Stomach (tissue), 9 donors: ENCODE measurements around the gene RECK. TPM values are rescaled to one million over a fixed set of nuclear protein-coding genes. Genes with fewer than 3 reads are reported as not detected.

Experiments
- DNase-seq, 2 donors: peaks; one replicate each; pipeline versions ENCODE4 v3.0.0 to v3.0.0-alpha.2; 2013 to 2019
- H3K27ac ChIP-seq, 5 donors: fragments of 200-600 bp in 4 of 5; sonication (generic) in 4 of 5; one replicate each; pipeline ENCODE4 v1.5.1; 2013 to 2019; ENCODE audit warnings: mild to moderate bottlenecking in 1 of 5, moderate library complexity in 1 of 5
- H3K27me3 ChIP-seq, 3 donors: fragments of 200-600 bp; sonication (generic); one replicate each; pipeline ENCODE4 v1.5.1; 2017 to 2019; ENCODE audit warnings: mixed run types in 1 of 3
- H3K36me3 ChIP-seq, 4 donors: fragments of 200-600 bp; sonication (generic); 1 replicate in 3 of 4; 2 replicates in 1 of 4; pipeline ENCODE4 v1.5.1; 2016 to 2019
- H3K4me1 ChIP-seq, 4 donors: fragments of 200-600 bp; sonication (generic); one replicate each; pipeline ENCODE4 v1.5.1; 2016 to 2019
- H3K4me3 ChIP-seq, 4 donors: fragments of 200-600 bp; sonication (generic) in 3 of 4; one replicate each; pipeline ENCODE4 v1.5.1; 2016 to 2019; ENCODE audit warnings: mild to moderate bottlenecking in 1 of 4
- H3K9me3 ChIP-seq, 4 donors: fragments of 200-600 bp; sonication (generic); one replicate each; pipeline ENCODE4 v1.5.1; 2016 to 2019
- EP300 ChIP-seq: sonication (generic); formaldehyde crosslinking; IDR thresholded peaks from one replicate; pipeline ENCODE4 v1.6.1; 2017; ENCODE audit warnings: antibody characterized with exemption
- POLR2A ChIP-seq, 4 donors: fragments of 450-650 bp; IDR thresholded peaks; one replicate each; pipeline ENCODE4 v1.6.1; 2016; ENCODE audit warnings: antibody characterized with exemption in 4 of 4, control low read depth in 2 of 4, mild to moderate bottlenecking in 1 of 4, moderate library complexity in 1 of 4
- POLR2AphosphoS5 ChIP-seq, 3 donors: sonication (generic); formaldehyde crosslinking; IDR thresholded peaks; one replicate each; pipeline ENCODE4 v1.6.1; 2016; ENCODE audit warnings: antibody characterized with exemption in 3 of 3
- WGBS, 5 donors: extraction: QIAGEN DNeasy Blood & Tissue Kit in 3 of 5; methylation state at CpG; one replicate each; pipeline versions ENCODE4 v1.1.5 to v1.1.7; 2013 to 2018; 5-methylcytosine and 5-hydroxymethylcytosine counted together
- intact Hi-C: fragments of 100-400 bp; cut with DNase I; formaldehyde crosslinking; loops from one replicate; pipeline ENCODE4 v1.15.1; 2023; ENCODE audit warnings: low total_unique reads
- polyA plus RNA-seq, 3 donors: library from polyadenylated mRNA; stranded (reverse); fragments of 200-250 nt; gene quantifications; one replicate each; pipeline ENCODE4 v1.2.3, GENCODE V29; 2013
- total RNA-seq, 5 donors: library from RNA; depleted of rRNA; stranded (reverse); fragments of >200 nt; gene quantifications; one replicate each; pipeline versions ENCODE4 v1.1.0 to v1.2.3, GENCODE V29; 2014 to 2016
- TF ChIP-seq, protein P1 (sequence below), 7 experiments: fragments of 450-650 bp in 4 of 7; fragments of 200-600 bp in 3 of 7; sonication (generic) in 3 of 7; IDR thresholded peaks; one replicate each; pipeline ENCODE4 v1.5.1; 2016 to 2019; ENCODE audit warnings: antibody characterized with exemption in 7 of 7, control low read depth in 2 of 7, mild to moderate bottlenecking in 1 of 7
- donor health status: healthy with polysubstance abuse.
- donor health status: Bipolar disorder and iron deficiency.
- donor health status: healthy.

RECK gene
- total and polyA plus RNA-seq, 8 donors = 2.3 to 19.3 (median 4.8) TPM

- no peak overlapping the region for H3K27ac ChIP-seq
- intact Hi-C loops = loop anchor here (5.0 kb wide), 1 partner anchor 65 kb away; the partner anchor contains the start of gene OR2S2
- H3K4me3 ChIP-seq = no peak overlapping the region
- 84 to 95% (median 87%) methylated on average over 1 of the region's 1 CpG for WGBS, 5 donors
- no peaks in the 10 kb centered on the region for H3K36me3 ChIP-seq
- H3K9me3 ChIP-seq = no peaks in the 10 kb centered on the region
- H3K4me1 ChIP-seq = peaks cover 0 to 4% (median 0%) of the 10 kb centered on the region in 4 donors
- H3K27me3 ChIP-seq = no peaks in the 10 kb centered on the region
- no peak for DNase-seq
- TF ChIP-seq POLR2AphosphoS5 (IDR thresholded peaks at IDR 0.05) (no peak), EP300 (no peak), POLR2A (IDR thresholded peaks at IDR 0.05) (no peak)
- TF ChIP-seq, protein P1, sequence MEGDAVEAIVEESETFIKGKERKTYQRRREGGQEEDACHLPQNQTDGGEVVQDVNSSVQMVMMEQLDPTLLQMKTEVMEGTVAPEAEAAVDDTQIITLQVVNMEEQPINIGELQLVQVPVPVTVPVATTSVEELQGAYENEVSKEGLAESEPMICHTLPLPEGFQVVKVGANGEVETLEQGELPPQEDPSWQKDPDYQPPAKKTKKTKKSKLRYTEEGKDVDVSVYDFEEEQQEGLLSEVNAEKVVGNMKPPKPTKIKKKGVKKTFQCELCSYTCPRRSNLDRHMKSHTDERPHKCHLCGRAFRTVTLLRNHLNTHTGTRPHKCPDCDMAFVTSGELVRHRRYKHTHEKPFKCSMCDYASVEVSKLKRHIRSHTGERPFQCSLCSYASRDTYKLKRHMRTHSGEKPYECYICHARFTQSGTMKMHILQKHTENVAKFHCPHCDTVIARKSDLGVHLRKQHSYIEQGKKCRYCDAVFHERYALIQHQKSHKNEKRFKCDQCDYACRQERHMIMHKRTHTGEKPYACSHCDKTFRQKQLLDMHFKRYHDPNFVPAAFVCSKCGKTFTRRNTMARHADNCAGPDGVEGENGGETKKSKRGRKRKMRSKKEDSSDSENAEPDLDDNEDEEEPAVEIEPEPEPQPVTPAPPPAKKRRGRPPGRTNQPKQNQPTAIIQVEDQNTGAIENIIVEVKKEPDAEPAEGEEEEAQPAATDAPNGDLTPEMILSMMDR (IDR thresholded peaks at IDR 0.05) = no peak
These were observed 14.7 kb upstream of the RECK start for GRCh38 chr9:36021968-36022367.

GRCh38 chr9:36023260-36024048 lies 13.3 kb upstream of the RECK start:
- intact Hi-C loops = loop anchor here (5.0 kb wide), 1 partner anchor 66 kb away; the partner anchor contains the start of gene OR2S2
- H3K9me3 ChIP-seq = no peaks in the 10 kb centered on the region
- no peaks in the 10 kb centered on the region for H3K27me3 ChIP-seq
- no peak overlapping the region for H3K4me3 ChIP-seq
- no peak for TF ChIP-seq POLR2AphosphoS5 (IDR thresholded peaks at IDR 0.05)
- TF ChIP-seq, protein P1 (IDR thresholded peaks at IDR 0.05) = peak in 5 of 7 experiments; percentile 32 to 76 (median 68)
- peaks cover 0 to 4% (median 0%) of the 10 kb centered on the region in 4 donors for H3K4me1 ChIP-seq
- no peak overlapping the region for H3K27ac ChIP-seq
- no peaks in the 10 kb centered on the region for H3K36me3 ChIP-seq
- WGBS, 5 donors = 39 to 46% (median 41%) methylated on average over 12 to 13 of the region's 13 CpGs
- DNase-seq = peak; percentile 70 to 91

DNA sequence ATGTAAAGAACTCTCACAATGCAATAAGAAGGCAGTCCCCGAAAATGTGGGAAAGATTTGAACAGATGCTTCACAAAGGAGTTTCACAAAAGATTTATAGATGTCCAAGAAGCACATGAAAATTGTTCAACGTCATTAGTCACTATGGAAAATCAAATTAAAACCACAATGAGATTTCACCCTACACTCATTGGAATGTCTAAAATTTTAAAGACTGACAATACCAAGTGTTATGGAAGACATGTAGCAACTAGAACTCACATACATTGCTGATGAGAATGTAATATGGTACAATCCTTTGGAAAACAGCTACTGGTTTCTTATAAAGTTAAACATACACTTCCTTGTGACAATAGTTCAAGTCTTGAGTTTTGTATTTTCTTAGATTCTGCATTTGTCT lies 11.0 kb upstream of the RECK start:
- WGBS, 5 donors = 76 to 90% (median 90%) methylated on average over 2 of the region's 2 CpGs
- Histone ChIP-seq H3K36me3 (no peaks in the 10 kb centered on the region), H3K4me1 (peaks cover 0 to 25% (median 7%) of the 10 kb centered on the region in 4 donors), H3K27me3 (no peaks in the 10 kb centered on the region), H3K9me3 (no peaks in the 10 kb centered on the region), H3K27ac (no peak overlapping the region), H3K4me3 (no peak overlapping the region)
- TF ChIP-seq, protein P1 (IDR thresholded peaks at IDR 0.05) = no peak
- TF ChIP-seq POLR2A (IDR thresholded peaks at IDR 0.05) (no peak), EP300 (no peak), POLR2AphosphoS5 (IDR thresholded peaks at IDR 0.05) (no peak)
- intact Hi-C loops = no loop called here
- DNase-seq = no peak

DNA sequence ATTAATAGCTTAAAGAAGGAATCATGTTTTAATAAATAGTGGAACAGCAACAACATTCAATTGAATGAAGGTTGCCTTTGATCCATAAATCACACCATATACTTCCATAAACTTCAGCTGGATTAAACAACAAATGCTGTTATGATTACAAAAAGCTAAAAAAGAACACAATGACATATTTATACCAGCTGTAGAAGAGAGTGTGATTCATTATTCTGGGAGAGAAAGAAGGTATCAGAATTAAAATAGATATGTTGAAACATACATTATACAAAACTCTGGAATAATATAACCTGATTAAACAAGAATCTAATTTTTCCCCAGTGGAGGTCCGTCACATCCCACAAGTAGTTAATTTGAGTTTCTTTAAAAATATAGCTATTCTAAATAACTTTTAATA lies 7.5 kb upstream of the RECK start:
- Histone ChIP-seq H3K9me3 (no peaks in the 10 kb centered on the region), H3K4me3 (no peak overlapping the region), H3K36me3 (no peaks in the 10 kb centered on the region), H3K4me1 (peaks cover 0 to 23% (median 7%) of the 10 kb centered on the region in 4 donors), H3K27ac (peak overlapping the region in 3 of 5 donors; percentile 42 to 68 (median 60)), H3K27me3 (no peaks in the 10 kb centered on the region)
- no peak for DNase-seq
- intact Hi-C loops = no loop called here
- WGBS, 5 donors = 70 to 92% (median 76%) methylated on average over 1 of the region's 1 CpG
- TF ChIP-seq POLR2AphosphoS5 (IDR thresholded peaks at IDR 0.05) = no peak
- TF ChIP-seq POLR2A (IDR thresholded peaks at IDR 0.05) = no peak
- TF ChIP-seq, protein P1 (IDR thresholded peaks at IDR 0.05) = no peak
- TF ChIP-seq EP300 = no peak
